GM11168 (cell line): ENCODE data around the gene WARS2.

Source experiments
- in situ Hi-C: fragments of 300-500 bp; cut with MboI; formaldehyde crosslinking; loops from one replicate; pipeline ENCODE4 v1.12.0; 2022; ENCODE audit warnings: low sequenced_read_pairs; ENCODE audit not compliant: unreplicated experiment

WARS2 gene

DNA sequence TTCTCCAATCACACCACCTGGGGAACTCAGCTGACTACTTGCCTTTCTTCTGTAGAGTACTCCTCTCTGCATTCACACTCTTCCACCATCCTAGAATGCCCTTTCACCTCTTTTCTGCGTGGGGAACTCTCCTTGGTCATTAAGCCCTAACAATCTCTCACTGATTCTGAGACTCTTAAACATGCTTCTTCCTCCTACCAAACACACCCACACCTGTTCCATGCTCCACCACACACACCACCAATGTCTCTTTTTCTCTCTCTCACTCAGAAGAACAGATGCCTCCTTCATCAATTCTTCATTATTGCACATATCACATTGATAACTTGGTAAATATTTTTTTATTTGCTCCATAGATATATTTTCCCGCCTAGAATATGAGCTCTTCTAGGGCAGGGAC, 53.6 kb downstream of the WARS2 start:
- in situ Hi-C loops = no loop called here

DNA sequence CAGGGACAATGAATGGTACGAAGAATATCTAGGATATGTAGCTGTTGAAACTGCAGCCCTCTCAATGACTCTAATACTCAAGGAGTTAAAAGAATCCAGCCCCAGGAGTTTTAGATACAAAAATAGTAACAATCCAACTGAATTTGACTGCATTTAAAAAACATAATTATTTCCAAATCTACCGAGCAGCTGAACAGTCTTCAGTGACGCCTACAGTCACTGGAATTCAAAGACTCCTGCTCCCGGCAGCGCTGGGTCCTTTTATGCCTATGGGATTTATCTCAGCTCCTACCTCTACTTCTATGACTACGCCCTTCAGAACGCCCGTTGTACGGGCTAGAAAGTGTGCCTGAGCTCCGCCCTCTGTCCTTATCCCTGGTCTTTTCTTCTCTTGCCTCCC, 55.7 kb downstream of the WARS2 start:
- in situ Hi-C loops = no loop called here

DNA sequence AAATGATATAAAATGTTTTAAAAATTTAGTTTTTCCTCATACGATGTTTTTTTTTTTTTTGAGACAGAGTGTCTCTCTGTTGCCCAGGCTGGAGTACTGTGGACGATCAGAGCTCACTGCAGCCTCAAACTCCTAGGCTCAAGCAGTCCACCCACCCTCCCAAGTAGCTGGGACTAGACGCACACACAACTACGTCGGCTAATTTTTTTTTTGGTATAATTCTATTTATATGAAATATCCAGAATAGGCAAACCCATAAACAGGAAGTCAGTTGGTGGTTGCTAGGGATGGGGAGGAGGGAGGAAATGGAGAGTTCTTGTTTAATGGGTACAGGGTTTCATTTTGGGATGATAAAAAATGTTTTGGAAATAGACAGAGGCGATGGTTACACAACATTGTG, 56.5 kb downstream of the WARS2 start:
- in situ Hi-C loops = no loop called here

DNA sequence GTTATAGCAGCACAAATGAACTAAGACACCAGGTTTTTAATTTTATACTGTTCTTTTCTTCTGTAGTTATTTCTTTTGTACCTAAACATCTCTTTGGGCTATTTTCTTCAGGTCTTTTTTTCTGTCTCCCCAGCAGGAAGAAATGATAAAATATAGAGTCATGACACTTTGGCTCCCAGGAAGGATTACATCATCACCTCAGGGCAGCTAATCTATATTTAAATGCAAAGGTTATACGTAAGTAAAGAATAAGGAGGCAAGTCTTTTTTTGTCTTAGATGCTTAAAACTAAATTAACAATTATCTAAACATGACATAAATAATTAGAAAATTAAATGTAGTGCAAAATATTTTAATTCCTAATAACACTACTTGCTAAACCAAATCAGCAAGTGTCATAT, 57.0 kb downstream of the WARS2 start:
- in situ Hi-C loops = no loop called here

DNA sequence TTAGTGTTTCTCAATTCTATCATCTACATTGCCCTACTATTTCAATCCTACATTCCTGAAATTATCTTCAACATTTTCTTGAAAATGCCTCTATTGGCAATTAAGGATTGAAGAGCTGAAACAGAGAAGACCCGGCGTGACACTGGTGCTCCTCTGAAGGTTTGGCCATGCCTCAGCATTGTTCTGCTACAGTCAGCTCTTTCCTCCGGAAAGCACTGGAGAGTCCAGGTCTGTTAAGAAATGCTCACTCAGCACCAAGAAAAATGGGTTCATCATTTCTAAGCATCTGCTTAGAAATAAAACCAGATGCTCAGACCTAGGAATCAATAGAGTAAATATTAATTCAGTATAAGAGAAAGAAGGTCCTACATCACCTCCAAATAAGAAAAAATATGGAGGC, 58.8 kb downstream of the WARS2 start:
- in situ Hi-C loops = no loop called here

DNA sequence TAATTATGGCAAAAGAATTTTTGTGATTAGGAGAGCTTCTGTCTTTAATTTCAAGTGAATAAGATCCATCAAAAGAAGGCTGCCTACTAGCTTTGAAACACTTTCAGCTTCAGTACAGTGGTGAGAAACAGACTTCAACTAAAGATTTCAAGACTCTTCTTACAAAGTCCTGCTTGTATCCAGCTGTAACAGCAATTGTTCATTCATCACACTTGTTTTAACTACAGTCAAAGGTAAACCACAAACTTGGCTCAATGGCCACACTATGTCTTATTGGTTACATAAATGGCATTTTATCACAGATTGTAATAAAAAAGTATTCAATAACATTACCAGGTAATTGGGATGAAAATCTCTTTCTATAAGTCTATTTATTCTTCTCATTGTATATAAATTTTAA, 59.2 kb downstream of the WARS2 start:
- in situ Hi-C loops = no loop called here

DNA sequence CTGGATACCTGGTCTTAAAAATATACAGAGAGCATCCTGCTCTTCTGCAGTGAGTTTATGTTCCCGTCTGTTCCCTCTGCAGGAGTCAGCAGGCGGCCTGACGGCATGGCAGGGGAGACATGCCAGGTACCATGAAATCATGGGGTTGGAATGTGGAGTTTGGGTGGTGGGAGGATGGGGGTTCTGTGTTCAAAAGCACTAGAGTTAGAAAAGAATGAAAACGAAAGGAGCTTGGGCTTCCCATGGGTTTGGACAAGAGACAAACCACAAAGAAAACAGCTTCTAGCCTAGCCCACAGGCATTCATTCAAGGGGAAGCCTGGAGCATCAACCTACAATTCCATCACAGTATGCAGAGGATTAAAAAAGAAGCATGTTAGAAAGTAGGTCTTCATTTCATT, 59.9 kb downstream of the WARS2 start:
- in situ Hi-C loops = no loop called here

DNA sequence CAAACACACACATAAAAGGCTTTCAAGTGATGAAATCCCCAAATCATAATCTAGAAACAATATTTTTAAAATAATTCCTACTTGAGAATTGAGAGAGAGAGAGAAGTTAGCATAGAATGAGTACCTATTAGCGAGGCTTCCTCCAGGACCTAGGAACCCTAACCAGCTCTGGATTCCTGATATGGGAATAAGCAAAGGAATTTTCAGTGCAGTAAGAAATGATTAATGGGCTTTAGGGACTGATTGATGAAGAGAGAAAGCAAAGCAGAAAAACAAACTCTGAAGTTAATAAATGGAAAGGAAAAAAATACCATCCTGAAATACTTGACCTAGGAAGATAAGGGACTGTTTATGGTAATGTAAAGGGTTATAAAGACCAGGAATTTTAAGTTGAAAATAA, 60.6 kb downstream of the WARS2 start:
- in situ Hi-C loops = no loop called here

DNA sequence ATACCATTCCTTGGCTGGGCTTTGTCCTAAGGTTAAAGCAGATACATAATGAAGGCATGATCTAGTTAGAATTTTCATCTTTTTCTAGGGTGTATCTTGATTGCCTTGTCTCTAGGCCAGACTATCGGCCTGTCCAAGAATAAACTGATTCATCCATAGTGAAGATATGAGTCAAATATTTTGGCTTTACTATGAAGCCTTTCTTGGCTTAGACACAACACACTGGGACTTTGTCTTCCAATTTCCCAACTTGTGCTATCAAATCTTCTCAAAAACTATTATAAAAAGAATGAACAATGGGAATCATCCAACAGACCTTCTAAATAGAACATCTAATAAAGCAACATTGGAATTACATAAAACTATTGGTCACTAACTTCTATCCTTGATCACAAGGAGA, 64.8 kb downstream of the WARS2 start:
- in situ Hi-C loops = no loop called here

DNA sequence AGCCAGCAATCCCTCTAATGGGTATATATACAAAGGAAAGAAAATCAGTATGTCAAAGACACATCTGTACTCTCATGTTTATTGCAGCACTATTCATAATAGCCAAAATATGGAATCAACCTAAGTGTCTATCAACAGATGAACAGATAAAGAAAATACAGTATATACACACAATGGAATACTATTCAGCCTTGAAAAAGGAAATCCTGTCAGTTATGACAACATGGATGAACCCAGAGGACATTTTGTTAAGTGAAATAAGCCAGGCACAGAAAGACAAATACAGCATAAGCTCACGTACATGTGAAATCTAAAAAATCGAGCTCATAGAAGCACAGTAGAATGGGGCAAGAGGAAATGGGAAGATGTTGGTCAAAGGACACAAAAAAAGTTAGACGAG, 69.1 kb downstream of the WARS2 start:
- in situ Hi-C loops = no loop called here

DNA sequence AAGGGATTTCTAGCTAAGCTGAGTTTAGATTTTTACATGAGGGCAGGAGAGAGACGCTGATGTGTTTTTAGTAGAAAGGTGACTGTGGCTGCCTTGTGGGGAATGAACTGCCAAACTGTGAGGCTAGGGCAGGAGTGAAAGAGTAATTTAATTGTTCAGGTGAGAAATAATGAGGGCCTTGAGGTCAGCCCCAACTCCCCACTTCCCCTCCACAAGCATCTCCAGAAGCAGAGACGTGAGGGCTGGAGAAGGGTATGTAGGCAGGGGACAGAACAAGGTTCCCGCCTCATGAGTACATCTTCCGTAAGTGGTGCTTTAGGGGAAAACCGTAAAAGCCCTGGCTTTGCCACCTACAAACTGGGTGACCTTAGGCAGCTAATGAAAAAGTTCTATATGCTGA, 70.8 kb downstream of the WARS2 start:
- in situ Hi-C loops = no loop called here

DNA sequence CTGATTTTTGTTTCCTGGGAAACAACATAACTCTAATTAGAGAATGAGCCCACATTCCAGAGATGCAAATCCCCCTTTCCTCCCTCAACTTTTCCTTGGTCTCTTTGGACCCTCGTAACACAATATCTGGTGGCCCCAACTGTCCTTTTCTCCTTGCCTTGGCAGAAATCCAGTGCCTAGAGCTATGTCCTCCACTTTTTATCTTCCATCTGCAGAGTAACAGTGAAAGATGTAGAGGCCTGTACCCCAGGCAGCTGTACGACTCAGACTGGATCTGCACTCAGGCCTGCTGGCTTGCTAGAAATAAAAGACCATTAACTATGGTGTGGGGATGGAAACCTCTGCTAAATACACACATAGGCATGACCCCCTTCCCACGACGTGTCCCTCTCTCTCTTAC, 72.0 kb downstream of the WARS2 start:
- in situ Hi-C loops = no loop called here

DNA sequence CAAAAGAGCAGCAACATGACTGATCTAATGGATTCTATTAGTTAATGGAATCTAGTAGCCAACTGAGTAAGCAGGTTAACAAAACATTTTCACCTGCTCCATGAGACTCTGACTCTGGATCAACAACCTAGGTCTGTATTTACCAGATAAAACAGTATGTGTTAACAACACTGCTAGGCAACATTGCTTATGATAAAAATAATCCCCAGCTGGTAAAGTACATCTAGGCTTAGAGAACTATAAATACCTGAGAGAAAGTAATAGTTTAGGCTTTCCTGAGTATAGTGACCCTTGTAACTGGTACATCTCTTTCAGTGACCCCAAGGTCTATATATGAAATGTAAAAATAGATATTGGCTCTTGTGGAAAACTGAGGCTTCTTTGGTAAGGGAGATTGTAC, 78.8 kb downstream of the WARS2 start:
- in situ Hi-C loops = no loop called here

DNA sequence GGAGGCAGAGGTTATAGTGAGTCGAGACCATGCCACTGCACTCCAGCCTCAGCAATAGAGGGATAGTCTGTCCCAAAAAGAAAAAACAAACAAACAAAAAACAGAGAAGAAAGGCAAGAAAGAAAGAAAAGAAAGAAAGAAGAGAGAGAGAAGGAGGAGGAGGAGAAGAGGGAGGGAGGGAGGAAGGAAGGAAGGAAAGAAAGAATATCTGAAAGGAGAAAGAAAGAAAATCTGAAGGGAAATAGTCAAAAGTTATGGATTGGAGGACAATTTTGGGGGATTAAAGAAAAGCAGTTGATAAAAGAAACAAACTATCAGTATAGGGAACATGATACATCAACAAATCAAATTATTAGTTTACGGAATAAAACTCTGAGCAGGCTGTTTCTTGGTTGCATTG, 84.9 kb downstream of the WARS2 start:
- in situ Hi-C loops = no loop called here

DNA sequence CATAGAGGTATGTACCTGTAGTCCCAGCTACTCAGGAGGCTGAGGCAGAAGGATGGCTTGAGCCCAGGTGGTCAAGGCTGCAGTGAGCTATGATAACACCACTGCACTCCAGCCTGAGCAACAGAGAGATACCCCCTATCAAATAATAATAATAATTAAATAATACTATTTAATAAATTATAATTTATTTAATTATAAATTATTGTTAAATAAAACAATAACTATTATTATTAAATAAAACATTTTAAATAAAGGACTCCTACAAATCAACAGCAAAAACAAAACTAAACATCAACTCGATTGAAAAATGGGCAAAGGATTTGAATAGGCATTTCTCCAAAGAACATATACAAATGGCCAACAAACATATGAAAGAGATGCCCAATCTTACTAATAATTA, 86.5 kb downstream of the WARS2 start:
- in situ Hi-C loops = no loop called here

DNA sequence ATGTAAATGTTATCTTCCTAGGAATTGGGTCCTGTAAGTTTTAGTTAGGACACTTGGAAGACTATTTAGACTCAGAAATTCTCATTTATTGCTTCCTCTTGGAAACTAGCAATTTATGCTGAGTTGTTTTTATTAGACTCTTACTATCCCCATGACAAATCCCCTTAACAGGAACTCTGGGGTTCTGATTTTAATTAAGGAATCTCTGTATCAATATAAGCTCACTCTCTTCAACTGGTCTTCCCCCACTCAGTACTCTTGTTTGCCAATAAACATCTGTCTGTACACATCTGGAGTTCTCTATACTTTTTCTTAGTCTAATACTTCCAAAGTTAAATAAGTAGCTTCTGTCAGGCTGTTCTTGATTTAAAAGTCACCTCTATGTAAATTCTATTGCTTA, 88.2 kb downstream of the WARS2 start:
- in situ Hi-C loops = no loop called here

DNA sequence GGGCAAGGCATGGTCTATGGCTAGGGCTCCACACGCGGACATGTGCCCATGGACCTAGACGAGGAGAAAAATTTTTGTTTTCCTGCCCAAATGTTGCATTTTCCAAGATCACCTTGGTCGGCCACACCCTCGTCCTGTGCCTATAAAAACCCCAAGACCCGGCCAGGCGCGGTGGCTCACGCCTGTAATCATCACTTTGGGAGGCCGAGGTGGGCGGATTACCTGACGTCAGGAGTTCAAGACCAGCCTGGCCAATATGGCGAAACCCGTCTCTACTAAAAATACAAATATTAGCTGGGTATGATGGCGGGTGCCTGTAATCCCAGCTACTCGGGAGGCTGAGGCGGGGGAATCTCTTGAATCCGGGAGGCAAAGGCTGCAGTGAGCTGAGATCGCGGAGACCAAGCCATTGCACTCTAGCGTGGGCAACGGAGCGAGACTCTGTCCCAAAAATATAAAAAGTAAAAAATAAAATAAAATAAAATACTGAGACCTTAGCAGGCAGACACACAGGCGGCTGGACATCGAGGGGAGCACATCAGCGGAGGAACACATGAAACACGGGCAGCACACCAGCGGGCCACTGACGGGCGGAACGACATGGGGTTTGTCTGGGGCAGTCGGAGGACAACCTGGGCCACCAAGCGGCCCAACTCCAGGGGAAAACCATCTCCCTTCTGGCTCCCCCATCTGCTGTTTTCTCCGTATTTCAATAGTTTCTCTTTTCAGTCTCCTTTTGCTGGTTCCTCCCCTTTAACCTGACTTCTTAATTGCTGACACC, 91.6 kb downstream of the WARS2 start:
- in situ Hi-C loops = no loop called here

DNA sequence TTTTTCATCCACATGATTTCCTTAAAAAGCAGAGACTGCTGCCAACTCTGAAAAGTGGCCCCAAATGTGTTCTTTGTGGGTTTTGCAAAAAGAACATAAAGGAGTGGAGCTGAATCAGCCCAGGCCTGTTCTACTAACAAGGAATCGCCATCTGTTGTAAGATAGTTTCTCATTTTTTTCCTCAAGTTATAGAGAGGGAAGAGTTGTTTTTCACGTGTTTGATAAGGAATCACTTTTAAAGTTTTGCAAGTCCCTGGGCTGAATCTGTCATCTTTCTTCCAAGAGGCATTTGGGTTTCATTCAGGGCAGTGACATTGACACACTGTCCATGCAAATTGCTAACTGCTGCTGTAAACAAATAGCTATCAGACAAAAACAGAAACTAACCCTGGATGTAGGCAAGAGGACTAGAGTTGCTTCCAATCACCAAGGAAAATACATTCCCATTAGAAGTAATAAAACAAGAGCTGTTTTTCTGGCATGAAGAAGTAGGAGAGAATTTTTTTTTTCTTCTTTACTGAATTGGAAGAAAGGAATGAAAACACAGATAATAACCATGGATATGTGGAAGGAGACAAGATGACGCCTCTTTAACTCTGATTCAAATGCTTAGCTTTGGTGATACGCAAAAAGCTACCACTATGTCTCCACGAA, 93.5 kb downstream of the WARS2 start:
- in situ Hi-C loops = no loop called here

DNA sequence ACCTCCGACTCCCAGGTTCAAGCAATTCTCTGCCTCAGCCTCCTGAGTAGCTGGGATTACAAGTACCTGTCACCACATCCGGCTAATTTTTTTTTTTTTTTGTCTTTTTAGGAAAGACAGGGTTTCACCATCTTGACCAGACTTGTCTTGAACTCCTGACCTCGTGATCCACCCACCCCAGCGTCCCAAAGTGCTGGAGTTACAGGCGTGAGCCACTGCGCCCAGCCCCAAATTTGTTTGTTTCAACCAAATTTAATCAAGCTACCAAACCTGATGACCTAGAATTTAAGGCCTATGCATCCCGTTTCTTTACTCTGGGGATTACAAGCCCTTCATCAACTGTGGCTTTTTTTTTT, 94.0 kb downstream of the WARS2 start:
- in situ Hi-C loops = no loop called here

DNA sequence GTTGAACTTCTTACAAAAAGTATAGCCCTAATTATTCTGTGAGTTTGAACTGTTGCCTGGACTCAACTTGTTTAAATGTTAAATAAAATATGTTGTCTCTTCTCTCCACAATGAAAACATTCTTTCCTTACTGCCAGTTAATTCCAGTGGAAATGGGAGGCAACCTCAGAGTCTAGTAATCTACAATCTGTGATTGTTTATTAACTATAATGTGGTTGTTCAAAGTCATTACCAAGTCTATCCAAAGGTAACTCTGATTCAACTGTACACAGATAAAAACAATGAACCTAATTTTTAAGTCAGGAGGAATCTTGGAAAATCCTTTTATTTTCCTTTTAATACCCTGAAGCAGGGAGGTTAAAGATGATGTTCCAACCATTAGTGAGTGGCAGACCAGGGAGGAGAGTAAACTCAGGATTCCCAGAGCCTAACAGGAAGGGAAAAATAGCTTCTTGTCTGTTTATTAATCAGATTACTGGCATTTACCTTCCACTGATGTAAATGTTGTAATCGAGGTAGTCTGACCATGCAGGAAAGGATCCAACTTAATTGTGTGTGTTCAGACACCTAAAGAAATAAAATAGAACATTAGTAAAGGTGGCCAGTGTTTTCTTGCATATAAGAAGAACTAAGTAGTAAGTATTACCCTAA, 95.2 kb downstream of the WARS2 start:
- in situ Hi-C loops = no loop called here

DNA sequence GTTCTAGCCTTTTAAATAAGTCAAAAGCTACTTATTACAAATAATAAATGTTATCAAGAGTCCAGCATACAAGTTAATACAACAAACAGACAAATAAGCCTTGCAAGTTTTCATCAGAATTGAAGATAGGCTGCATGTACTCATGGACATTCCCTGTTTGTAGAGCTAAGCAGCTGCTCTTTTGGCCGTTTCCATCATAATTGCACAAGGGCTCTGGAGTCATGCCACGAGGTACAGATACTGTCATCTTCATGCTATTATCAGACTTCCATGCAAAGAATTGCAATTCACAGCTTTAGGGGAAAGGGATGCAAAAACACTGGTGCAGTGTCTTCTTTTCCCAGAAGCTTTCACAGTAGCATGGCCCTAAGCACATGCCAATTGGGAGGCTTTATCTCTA, 99.5 kb downstream of the WARS2 start:
- in situ Hi-C loops = no loop called here

DNA sequence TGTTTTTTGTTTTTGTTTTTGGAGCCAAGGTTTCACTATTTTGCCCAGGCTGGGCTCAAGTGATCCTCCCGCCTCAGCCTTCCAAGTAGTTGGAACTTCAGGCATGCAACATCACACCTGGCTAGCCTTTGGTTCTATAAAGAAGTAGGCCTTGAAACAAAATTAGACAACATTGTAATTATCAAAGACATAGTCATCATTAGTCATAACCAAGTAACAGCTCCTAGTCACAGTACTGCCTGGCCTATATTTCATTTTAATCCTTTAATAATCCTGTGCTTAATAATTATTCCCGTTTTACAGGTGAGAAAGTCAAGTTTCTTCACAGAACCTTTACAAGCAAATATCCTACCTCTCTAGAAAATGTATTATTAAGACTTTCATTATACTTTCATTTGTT, 100.0 kb downstream of the WARS2 start:
- in situ Hi-C loops = no loop called here
